Activated CD8-positive, alpha-beta memory T cell treated with anti-CD3 and anti-CD28 coated beads, Interleukin-2, amount 50 U/mL, for 24 hours (primary cell): ENCODE measurements around the gene MAP6D1.

Experiments
- DNase-seq: peaks from one replicate; pipeline ENCODE4 v3.0.0-alpha.2; 2020; ENCODE audit errors: extremely low read depth

Gene MAP6D1

DNA sequence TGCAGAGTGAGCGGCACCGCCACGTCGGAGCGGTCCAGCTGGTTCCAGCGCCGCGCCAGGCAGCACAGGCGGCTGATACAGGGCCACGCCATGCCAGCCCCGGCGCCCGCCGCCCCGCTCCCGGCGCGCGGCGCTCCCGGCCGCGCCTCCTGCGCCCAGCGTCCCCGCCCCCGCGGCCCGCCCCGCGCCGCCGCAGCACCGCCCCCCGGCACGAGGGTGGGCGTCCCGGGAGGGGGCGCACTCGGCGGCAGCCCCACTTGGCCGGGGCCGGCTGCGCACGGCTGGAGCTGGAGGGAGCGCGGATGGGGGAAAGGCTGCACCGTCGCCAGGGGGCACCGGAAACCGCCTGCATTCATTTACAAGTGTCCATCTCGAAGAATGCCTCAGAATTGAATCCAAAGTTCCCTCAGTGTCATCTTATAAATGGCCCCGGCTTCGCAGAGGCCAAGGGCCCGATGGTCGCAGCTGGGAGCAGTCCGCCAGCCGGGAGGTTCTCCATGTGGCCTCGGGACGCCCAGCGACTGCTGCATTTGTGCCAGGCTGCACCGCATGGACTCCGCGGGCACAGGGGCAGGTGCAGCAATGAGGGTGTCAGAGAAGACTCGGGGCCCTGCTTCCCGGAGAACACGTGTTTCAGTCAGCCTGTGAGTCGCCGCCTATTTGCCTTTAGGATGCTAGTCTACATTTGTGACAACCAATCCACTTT, at the start of gene MAP6D1:
Gene MAP6D1, minus strand, starts transcription at position 122 of the 706 bp plus-strand sequence. Its CDS starts 30 bp downstream, at position 92.
- DNase-seq = no peak

DNA sequence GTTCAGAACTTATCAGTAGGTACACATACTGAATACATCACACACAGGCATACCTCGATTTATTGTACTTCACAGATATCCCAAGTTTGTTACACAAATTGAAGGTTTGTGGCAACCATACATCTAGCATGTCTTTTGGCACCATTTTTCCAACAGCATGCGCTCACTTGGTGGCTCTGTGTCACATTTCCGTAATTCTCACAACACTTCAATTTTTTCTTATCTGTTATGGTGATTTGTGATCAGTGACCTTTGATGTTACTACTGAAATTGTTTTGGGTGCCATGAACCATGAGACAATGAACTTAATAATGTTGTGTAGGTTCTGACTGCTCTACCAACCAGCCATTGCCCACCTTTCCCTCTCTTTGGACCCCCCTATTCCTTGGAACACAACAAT, 48.5 kb upstream of the MAP6D1 start:
- no peak for DNase-seq

DNA sequence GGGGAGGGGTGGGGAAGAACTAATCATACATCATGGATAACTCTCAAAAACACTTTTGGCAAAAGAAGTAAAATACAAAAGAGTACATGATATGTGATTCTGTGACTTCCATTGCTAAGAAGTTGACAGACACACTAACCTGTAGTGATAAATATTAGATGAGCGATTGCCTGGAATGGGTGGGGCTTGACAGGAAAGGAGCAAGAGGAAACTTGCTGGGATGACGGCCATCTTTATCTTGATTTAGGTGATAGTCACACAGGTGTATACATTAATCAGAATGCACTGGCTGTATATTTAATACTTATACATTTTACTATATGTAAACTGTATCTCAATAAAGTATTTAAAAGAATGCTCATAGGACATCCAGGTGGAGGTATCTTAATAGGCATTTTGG, 46.2 kb upstream of the MAP6D1 start:
- DNase-seq = no peak

DNA sequence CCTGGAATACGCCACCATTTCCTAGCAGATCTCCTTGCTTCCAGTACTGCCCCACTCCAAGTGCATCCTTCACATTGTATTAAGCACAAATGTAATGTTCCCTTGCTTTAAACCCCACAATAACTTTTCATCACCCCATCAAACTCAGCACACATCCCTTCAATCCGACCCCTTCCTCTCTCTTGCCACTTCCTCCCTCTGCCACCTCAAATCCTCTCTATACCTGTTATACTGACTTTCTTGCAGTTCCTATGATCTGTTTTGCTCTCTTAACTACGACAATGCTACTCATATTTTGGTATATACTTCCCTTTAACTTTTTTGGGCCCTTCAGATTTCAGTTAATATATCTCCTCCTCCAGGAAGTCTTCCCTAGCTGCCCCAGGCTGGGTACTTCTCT, 45.2 kb upstream of the MAP6D1 start:
- DNase-seq = no peak

DNA sequence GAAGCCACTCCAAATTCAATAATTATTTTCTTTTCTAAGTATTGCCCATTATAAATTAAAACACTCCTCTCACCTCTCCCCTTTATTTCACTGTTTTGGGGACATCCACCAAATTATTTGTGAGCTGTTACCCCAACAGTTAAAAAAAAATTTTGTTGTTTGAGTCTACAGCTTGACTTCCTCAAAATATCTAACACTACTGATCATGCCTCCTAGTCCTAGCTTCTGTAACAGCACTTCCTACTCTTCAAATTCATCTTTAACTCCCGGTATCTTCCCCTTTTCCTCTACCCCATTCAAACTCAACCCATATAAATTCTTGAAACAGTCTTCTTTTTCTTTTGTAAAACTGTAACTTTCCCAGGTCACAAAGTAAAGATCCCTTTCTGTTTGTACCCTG, 43.4 kb upstream of the MAP6D1 start:
- DNase-seq = no peak

DNA sequence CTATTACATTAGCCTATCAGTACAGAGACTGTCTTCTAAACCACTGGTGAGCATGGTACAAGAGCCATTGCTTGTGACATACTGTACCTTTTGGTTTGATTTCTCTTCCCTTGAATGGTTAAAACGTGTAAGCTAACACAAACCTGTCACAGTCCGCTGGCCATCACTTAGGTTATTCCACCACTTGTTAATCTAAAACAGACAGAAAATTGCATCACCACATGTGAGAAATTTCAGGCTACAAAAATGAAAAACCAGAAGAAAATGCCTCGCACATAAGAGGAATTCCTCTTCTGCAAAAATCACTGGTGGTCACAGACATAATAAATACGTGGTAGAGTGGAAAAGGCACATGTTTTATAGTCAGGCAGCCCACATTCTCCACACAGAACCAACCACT, 37.2 kb upstream of the MAP6D1 start:
- no peak for DNase-seq

DNA sequence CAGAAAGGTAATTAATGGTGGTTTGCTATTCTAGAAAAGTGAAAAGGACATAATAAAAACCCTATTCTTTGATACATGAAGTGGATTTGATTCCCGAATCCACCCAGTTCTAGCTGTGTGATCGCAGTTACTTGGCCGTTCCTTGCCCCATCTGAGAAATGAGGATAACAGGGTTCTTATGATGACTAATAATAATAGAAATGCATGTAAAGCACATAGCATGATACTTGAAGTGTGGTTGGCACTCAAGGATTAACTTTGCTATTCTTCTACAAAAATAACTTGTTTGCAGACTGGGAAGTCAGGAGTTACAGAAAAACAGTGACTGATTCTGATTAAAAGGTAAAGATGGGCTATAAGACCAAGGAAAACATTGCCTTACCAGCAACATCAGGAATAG, 32.5 kb upstream of the MAP6D1 start:
- no peak for DNase-seq

GRCh38 chr3:183854318-183855035, 29.1 kb upstream of the MAP6D1 start:
- no peak for DNase-seq

GRCh38 chr3:183845608-183846288, 20.4 kb upstream of the MAP6D1 start:
- DNase-seq = no peak

- DNase-seq = no peak
Measured at GRCh38 chr3:183845090-183845489, 19.7 kb upstream of the MAP6D1 start.

GRCh38 chr3:183844606-183845005, 19.2 kb upstream of the MAP6D1 start:
- DNase-seq = no peak

DNA sequence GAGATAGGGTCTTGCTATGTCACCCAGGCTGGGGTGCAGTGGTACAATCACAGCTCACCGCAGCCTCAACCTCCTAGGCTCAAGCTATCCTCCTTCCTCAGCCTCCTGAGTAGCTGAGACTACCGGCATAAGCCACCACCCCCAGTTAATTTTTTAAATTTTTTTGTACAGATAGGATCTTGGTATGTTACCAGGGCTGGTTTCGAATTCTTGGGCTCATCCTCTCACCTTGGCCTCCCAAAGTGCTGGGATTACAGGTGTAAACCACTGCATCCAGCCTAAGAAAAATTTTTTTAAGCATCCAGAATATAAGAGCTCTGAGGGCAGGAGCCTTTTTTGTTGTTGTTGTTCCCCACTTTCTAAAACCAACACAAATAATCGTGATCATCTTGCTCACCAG, 14.4 kb upstream of the MAP6D1 start:
- no peak for DNase-seq

DNA sequence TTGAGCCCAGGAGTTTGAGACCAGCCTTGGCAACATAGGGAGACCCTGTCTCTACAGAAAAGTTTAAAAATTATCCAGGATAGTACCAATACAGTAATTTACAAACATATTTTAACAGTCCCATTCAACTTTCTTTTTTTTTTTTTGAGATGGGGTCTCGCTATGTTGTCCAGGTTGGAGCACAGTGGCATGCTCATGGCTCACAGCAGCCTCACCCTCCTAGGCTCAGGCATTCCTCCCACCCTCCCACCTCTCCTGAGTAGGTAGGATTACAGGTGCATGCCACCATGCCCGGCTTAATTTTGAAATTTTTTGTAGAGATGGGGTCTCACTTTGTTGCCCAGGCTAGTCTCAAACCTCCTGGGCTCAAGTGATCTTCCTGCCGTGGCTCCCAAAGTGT, 12.5 kb upstream of the MAP6D1 start:
- DNase-seq = no peak

GRCh38 chr3:183837390-183837789, 12.0 kb upstream of the MAP6D1 start:
- DNase-seq = no peak

GRCh38 chr3:183833516-183833915, 8.1 kb upstream of the MAP6D1 start:
- DNase-seq = no peak

GRCh38 chr3:183830187-183830586, 4.8 kb upstream of the MAP6D1 start:
- DNase-seq = no peak

- no peak for DNase-seq
Measured at GRCh38 chr3:183829466-183829865, 4.1 kb upstream of the MAP6D1 start.

DNA sequence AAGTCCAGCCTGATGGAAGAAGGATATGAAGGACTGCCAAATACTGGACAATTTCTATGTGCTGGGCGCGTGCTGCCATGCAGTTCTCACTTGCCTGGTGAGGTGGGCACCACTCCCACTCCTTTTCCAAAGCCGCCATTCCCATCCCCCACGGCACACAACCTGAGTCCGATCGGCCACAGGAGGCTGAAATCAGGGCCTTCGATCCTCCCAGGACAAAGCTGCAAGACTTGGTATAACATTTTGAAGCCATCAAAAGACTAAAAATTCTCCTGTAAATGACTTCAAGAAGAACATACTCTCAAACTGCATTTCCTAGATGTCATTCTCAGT, 3.1 kb upstream of the MAP6D1 start:
- DNase-seq = no peak

DNA sequence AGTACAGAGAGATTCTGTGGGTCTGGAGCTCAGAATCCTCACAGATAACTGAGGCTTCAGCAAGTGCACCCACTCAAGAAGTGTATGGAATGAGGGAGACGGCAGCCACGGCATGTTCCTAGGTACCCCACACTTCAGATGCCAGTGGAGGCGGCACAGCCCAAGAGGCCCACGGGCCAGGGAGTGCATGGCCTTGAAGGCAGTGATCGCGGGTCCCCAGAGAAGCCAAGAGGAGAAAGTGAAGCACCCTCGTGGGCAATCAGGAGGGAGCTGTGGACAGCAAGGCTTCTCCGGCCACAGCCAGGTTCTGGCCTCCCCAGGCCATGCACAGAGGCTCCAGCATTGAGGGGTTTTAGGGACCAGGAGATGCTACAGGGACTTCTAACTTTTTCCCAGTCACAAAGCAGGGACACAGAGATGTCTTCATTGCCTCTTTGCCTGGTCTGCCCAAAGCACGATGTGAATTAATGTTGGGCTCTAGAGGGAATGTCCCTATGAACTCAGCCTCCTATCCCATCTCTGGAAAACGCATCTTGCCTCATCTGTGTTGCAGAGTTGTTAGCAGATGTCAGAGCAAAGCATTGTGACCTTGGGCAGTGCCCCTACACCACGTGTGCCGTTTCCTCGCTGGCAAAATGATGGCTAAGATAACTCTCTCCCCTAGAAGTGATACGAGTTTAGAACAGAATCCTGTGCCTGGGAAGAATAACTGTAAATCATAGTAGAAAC, 2.6 kb upstream of the MAP6D1 start:
- no peak for DNase-seq

- DNase-seq = no peak
Measured at GRCh38 chr3:183826448-183827250, 1.3 kb upstream of the MAP6D1 start.

- DNase-seq = no peak
Measured at GRCh38 chr3:183824761-183825455, 469 bp downstream of the MAP6D1 start.
